HepG2 (cell line): ENCODE data around the gene PPM1H. TPM values are rescaled to one million over a fixed set of nuclear protein-coding genes. Genes with fewer than 3 reads are reported as not detected.

Source experiments
- CBX2 ChIP-seq, 2 experiments: fragments of 200-600 bp in 1 of 2; sonication (generic); formaldehyde crosslinking in 1 of 2; IDR thresholded peaks; 2 replicates each; pipeline versions ENCODE4 v1.7.0 to v1.8.1; 2018 to 2022; ENCODE audit warnings: low read depth in 2 of 2, low read length in 1 of 2, mild to moderate bottlenecking in 1 of 2, missing genetic modification reagents in 1 of 2
- PHF21A ChIP-seq: sonication (generic); formaldehyde crosslinking; IDR thresholded peaks from 2 replicates; pipeline ENCODE4 v1.5.0; 2020; ENCODE audit warnings: mild to moderate bottlenecking, missing genetic modification reagents
- RBFOX2 ChIP-seq: fragments of 200-400 bp; formaldehyde crosslinking; IDR thresholded peaks from 2 replicates; pipeline ENCODE4 v1.6.1; 2017; ENCODE audit warnings: low read depth, mild to moderate bottlenecking, low read length
- YEATS4 ChIP-seq: sonication (generic); formaldehyde crosslinking; IDR thresholded peaks from 2 replicates; pipeline ENCODE4 v1.4.0; 2020; ENCODE audit warnings: missing genetic modification reagents, borderline replicate concordance
- ZMYM4 ChIP-seq: sonication (generic); formaldehyde crosslinking; IDR thresholded peaks from 2 replicates; pipeline ENCODE4 v1.8.1; 2023; ENCODE audit warnings: mild to moderate bottlenecking, missing genetic modification reagents
- ZNF382 ChIP-seq: sonication (generic); formaldehyde crosslinking; IDR thresholded peaks from 2 replicates; pipeline ENCODE4 v1.5.0; 2020; ENCODE audit warnings: missing genetic modification reagents, mild to moderate bottlenecking, borderline replicate concordance
- ZNF556 ChIP-seq: sonication (generic); formaldehyde crosslinking; IDR thresholded peaks from 2 replicates; pipeline ENCODE4 v1.4.0; 2020; ENCODE audit warnings: mild to moderate bottlenecking, missing genetic modification reagents, borderline replicate concordance
- polyA plus RNA-seq, 8 experiments: library from polyadenylated mRNA; depleted of rRNA in 3 of 8; stranded (reverse) in 7 of 8; unstranded in 1 of 8; fragments of >200 nt; fragmentation: Illumina TruSeq in 4 of 8; extraction: Trizol in 4 of 8; gene quantifications; 2 replicates each; pipeline versions ENCODE4 v1.2.1 to v1.2.3, GENCODE V29; 2011 to 2016; ENCODE audit warnings: low read depth in 4 of 8, missing spikeins in 1 of 8, mixed read lengths in 1 of 8; ENCODE audit not compliant: insufficient read depth in 1 of 8
- total RNA-seq, 5 experiments: library from RNA; depleted of rRNA; stranded (reverse); fragments of >200 nt; fragmentation: Illumina TruSeq; extraction: Trizol; gene quantifications; 2 replicates each; pipeline ENCODE4 v1.2.3, GENCODE V29; 2016; ENCODE audit warnings: low read depth in 1 of 5
- TF ChIP-seq, protein P1 (sequence below): sonication (generic); formaldehyde crosslinking; IDR thresholded peaks from 2 replicates; pipeline ENCODE4 v1.5.1; 2020; ENCODE audit warnings: mild to moderate bottlenecking, missing genetic modification reagents, moderate library complexity
- TF ChIP-seq, protein P2 (sequence below), 2 experiments: sonication (generic) in 1 of 2; formaldehyde crosslinking in 1 of 2; IDR thresholded peaks; 2 replicates each; pipeline versions ENCODE4 v1.4.0 to v1.6.1; 2018 to 2020; ENCODE audit warnings: missing genetic modification reagents in 2 of 2, borderline replicate concordance in 1 of 2, low read depth in 1 of 2, mild to moderate bottlenecking in 1 of 2, missing biosample characterization in 1 of 2
- TF ChIP-seq, protein P3 (sequence below): sonication (generic); formaldehyde crosslinking; IDR thresholded peaks from 2 replicates; pipeline ENCODE4 v1.4.0; 2020; ENCODE audit warnings: missing genetic modification reagents

The PPM1H gene
- total and polyA plus RNA-seq, 2 of the 13 experiments (the other 11 are each of a cell fraction or from before 2014, with no cell fraction given), result 29.1 to 38.1 TPM

GRCh38 chr12:62631471-62632410 lies 303.2 kb downstream of the PPM1H start (continued):
- peak; percentile 81; the same call in 1 of the 2 replicates for TF ChIP-seq PHF21A (CRISPR knock-in tag)
- TF ChIP-seq, protein P1, sequence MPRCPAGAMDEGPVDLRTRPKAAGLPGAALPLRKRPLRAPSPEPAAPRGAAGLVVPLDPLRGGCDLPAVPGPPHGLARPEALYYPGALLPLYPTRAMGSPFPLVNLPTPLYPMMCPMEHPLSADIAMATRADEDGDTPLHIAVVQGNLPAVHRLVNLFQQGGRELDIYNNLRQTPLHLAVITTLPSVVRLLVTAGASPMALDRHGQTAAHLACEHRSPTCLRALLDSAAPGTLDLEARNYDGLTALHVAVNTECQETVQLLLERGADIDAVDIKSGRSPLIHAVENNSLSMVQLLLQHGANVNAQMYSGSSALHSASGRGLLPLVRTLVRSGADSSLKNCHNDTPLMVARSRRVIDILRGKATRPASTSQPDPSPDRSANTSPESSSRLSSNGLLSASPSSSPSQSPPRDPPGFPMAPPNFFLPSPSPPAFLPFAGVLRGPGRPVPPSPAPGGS (CRISPR knock-in tag), result peak; percentile 65; the same call in 1 of the 2 replicates
- TF ChIP-seq CBX2 (IDR thresholded peaks at IDR 0.05; ENCODE audit: low read depth, low read length), result peak; percentile 58; the same call in 1 of the 2 replicates
- TF ChIP-seq CBX2 (CRISPR knock-in tag; IDR thresholded peaks at IDR 0.05; ENCODE audit: low read depth), result no peak
- TF ChIP-seq ZMYM4 (CRISPR knock-in tag), result peak; percentile 59; the same call in 1 of the 2 replicates
- TF ChIP-seq RBFOX2, result peak; percentile 73
- no peak for TF ChIP-seq ZNF382
- TF ChIP-seq, protein P2, sequence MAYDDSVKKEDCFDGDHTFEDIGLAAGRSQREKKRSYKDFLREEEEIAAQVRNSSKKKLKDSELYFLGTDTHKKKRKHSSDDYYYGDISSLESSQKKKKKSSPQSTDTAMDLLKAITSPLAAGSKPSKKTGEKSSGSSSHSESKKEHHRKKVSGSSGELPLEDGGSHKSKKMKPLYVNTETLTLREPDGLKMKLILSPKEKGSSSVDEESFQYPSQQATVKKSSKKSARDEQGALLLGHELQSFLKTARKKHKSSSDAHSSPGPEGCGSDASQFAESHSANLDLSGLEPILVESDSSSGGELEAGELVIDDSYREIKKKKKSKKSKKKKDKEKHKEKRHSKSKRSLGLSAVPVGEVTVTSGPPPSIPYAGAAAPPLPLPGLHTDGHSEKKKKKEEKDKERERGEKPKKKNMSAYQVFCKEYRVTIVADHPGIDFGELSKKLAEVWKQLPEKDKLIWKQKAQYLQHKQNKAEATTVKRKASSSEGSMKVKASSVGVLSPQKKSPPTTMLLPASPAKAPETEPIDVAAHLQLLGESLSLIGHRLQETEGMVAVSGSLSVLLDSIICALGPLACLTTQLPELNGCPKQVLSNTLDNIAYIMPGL (CRISPR knock-in tag; IDR thresholded peaks at IDR 0.05; ENCODE audit: borderline replicate concordance in 1 of 2, low read depth in 1 of 2), result peak; percentile 62 to 87; a peak in 2 of 4 replicates
- TF ChIP-seq, protein P3, sequence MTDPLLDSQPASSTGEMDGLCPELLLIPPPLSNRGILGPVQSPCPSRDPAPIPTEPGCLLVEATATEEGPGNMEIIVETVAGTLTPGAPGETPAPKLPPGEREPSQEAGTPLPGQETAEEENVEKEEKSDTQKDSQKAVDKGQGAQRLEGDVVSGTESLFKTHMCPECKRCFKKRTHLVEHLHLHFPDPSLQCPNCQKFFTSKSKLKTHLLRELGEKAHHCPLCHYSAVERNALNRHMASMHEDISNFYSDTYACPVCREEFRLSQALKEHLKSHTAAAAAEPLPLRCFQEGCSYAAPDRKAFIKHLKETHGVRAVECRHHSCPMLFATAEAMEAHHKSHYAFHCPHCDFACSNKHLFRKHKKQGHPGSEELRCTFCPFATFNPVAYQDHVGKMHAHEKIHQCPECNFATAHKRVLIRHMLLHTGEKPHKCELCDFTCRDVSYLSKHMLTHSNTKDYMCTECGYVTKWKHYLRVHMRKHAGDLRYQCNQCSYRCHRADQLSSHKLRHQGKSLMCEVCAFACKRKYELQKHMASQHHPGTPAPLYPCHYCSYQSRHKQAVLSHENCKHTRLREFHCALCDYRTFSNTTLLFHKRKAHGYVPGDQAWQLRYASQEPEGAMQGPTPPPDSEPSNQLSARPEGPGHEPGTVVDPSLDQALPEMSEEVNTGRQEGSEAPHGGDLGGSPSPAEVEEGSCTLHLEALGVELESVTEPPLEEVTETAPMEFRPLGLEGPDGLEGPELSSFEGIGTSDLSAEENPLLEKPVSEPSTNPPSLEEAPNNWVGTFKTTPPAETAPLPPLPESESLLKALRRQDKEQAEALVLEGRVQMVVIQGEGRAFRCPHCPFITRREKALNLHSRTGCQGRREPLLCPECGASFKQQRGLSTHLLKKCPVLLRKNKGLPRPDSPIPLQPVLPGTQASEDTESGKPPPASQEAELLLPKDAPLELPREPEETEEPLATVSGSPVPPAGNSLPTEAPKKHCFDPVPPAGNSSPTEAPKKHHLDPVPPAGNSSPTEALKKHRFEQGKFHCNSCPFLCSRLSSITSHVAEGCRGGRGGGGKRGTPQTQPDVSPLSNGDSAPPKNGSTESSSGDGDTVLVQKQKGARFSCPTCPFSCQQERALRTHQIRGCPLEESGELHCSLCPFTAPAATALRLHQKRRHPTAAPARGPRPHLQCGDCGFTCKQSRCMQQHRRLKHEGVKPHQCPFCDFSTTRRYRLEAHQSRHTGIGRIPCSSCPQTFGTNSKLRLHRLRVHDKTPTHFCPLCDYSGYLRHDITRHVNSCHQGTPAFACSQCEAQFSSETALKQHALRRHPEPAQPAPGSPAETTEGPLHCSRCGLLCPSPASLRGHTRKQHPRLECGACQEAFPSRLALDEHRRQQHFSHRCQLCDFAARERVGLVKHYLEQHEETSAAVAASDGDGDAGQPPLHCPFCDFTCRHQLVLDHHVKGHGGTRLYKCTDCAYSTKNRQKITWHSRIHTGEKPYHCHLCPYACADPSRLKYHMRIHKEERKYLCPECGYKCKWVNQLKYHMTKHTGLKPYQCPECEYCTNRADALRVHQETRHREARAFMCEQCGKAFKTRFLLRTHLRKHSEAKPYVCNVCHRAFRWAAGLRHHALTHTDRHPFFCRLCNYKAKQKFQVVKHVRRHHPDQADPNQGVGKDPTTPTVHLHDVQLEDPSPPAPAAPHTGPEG, result 0 out of 2 replicates have a peak, but pooled peaks have one; percentile 57
- TF ChIP-seq YEATS4, result peak; percentile 55; the same call in 1 of the 2 replicates
- TF ChIP-seq ZNF556 (CRISPR knock-in tag), result 0 out of 2 replicates have a peak, but pooled peaks have one; percentile 16
